ENCODE measurements around the gene VGLL1. TPM values are rescaled to one million over a fixed set of nuclear protein-coding genes. Genes with fewer than 3 reads are reported as not detected.
A peak's percentile ranks its signal among the peaks of the same experiment; 100 is the strongest.

VGLL1 gene
- polyA plus RNA-seq, 4 donors, result 6.5 to 16.0 (median 8.3) TPM

DNA sequence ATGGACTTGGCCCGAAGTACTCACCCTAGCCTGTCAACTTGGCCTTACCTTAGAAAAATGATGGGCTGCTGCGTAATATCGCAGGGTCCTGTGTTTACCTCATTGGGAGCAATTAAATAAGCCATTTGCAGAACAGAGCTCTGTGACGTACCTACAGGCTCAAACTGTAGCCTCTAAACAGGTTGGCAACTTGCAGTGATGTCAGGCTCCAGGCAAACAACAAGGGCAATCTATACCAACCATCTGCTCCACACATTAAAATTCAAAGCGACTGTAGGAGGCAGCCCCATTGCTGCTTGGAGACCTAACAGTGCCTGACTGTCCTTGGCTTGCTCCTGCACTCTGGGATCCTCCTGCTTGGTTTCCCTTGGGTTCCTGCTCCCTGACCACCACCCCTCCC is 17.2 kb downstream of the VGLL1 start:
- DNase-seq (ENCODE audit: low read depth in 4 of 4, low spot score in 3 of 4), result no peak

DNA sequence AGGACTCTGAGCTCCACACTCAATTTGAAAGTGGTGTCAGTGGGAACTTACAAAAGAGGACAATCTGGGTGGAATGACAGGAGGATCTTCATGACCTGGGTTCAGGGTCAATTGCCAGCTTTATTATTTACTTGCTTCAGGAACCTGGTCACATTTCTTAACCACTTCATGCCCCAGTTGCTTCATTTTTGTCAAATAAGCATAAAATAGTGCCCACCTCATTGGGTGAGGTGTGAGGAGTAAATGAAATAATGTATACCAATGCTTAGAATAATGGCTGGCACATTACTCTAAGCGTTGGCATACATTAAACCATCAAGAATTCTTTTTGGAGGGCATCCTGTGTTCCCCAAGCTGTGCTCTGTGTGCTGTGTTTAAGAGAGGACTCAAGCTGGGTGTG is 19.4 kb downstream of the VGLL1 start:
- no peak for DNase-seq (ENCODE audit: low read depth in 4 of 4, low spot score in 3 of 4)

DNA sequence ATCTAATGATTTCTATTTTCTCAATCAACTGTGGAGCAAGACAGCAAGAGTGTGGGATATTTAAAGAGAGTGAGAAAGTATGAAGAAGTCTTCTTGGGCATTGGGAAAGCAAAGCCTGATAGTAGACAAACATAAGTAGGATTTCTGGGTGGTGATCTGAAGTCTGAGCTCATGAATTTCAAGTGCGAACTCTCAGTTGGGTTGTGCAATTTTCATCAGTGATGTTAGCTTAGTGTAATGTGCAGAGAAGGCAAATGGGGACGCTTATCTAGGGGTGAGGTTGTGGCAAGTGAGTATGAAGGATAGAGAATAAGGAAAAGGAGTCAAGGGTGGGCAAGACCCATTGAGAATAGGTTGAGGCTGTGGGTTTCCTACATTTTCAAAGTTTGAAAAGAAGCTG is 23.7 kb downstream of the VGLL1 start:
- no peak for DNase-seq (ENCODE audit: low read depth in 4 of 4, low spot score in 3 of 4)

DNA sequence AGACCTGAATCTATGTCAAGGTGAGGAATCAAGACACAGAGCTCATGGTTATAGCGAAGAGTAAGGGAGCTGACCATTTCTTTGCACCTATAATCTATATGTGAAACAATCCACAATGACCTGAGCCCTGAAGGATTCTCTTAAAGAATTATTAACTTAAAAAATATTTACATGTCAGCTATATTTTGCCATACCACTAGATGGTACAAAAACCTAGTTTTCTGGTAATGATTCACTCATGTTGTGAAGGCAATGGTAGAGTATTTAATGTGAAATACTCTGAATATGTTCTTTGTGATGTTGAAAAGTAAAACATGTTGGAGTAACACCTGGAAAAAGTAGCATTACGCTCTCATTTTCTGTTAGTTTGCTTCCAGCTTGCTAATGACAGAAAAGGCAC is 40.0 kb downstream of the VGLL1 start:
- no peak for DNase-seq (ENCODE audit: low read depth in 4 of 4, low spot score in 3 of 4)

DNA sequence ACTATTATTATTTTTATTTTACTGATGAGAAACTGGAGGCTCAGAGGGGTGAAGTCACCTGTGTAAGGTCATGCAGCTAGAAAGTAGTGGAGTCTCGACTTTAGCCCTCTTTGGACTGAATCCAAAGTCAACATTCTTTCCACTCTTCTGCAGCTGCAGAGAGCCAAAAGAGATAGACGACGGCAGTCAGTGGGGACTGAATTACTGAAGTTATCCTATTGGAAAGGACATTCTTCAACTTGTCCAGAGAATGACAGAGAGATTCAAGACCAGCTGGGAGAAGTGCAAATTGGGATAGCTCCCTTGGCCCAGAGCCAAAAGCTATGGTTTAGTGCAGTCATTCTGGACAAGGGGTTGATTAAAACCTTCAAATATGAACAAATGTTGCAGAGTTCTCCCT is 42.5 kb downstream of the VGLL1 start:
- no peak for DNase-seq (ENCODE audit: low read depth in 4 of 4, low spot score in 3 of 4)

DNA sequence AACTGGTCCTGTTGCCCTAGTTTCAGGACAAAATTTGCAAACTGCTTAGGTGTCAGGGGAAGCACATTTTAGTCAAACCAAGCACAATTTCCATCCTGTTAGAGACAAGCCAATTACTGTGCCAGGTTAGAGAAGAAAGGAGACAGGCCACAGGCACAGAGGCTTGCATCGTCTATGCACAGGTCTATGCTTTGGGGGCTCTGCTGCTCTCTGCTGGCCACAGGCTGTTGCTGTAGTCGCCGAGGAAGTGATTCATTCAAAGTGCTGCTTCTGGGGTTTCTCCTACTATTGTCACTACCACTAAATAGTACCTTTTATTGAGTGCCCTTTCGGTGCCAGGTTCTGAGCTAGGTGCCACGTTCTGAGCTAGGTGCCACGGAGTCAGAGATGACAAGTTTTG is 45.5 kb downstream of the VGLL1 start:
- DNase-seq (ENCODE audit: low read depth in 4 of 4, low spot score in 3 of 4), result peak in 1 of 4 donors; percentile 5

DNA sequence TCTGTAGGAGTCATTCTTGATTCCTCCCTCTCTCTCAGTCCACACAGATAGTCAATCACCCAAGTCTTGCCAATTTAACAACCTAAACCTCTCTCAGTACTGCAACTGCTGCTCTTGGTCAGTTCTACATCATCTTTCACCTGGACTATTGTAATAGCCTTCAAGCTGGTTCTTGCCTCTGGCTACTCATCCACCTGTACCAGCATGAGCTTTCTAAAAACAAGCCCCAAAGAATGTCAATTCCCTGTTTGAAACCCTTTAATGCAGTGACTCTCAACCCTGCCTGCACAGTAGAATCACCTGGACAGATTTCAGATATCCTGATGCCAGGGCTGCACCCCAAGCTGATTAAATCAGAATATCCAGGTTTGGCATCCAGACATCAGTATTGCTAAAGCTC is 48.3 kb downstream of the VGLL1 start:
- DNase-seq (ENCODE audit: low read depth in 4 of 4, low spot score in 3 of 4), result no peak

DNA sequence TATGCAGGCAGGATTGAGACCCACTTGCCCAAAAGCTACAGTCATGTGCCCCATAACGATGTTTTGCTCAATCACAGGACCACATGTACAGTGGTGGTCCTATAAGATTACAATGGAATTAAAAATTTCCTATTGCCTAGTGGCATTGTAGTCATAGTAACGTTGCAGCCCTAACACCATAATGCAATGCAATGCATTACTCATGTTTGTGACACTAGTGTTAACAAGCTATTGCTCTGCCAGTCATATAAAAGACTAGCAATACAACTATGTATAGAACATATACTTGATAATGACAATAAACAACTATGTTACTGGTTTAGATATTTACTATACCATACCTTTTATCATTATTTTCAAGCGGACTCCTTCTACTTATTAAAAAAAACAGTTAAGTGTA is 50.6 kb downstream of the VGLL1 start:
- no peak for DNase-seq (ENCODE audit: low read depth in 4 of 4, low spot score in 3 of 4)

DNA sequence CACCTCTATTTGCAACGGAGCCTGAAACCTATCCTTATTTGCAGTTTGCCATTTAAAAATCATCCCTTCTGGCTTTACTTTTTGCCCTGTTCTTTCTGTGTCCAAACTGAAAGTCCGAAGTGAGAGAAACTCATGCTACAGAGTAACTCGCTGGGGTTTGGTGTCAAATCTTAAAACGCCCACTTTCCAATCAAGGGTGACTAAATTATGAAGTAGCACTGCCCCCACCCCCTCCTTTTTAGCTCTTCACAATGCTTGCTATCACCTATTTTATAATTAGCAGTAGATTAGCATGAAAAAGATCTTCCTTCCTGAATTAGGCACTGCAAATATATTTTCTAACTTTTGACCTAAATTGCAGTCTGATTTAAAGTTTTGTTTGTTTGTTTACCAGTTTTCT is 52.5 kb downstream of the VGLL1 start:
- no peak for DNase-seq (ENCODE audit: low read depth in 4 of 4, low spot score in 3 of 4)

DNA sequence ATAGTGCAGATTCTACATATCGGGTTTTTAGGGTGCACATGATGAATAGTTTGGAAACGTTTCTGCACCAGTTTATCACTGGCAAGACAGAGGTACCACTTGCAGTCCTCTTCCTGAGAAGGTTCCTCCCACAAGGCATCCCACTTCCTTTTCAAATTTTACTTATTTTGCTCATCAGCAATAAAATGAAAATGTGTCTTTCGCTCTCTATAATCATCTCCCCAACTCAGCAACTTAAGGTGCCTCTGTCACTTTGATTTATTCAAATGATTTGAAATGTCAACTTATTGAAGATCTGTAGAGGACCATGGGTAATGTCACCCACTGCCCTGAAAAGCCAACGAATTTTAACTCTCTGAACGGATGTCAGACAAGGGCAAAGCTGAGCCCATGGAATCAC is 53.2 kb downstream of the VGLL1 start:
- no peak for DNase-seq (ENCODE audit: low read depth in 4 of 4, low spot score in 3 of 4)

DNA sequence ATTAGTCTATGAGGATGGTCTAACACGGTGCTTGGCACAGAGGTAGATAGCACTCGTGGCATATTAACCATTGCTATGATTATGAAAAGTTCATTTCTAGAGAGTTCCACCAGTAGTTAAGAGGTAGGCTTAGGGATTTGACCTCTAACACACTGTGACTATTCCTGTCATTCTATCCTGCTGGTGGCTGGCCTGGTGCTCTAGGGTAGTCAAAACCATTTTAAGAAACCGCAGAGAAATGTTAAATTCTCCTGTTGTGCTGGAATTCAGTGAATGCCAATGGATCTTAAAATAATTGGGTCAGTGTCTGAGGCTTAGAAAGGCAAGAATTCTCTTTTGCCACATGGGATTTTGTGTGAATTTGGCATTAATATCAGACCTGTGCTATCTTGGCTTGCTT is 53.9 kb downstream of the VGLL1 start:
- no peak for DNase-seq (ENCODE audit: low read depth in 4 of 4, low spot score in 3 of 4)

DNA sequence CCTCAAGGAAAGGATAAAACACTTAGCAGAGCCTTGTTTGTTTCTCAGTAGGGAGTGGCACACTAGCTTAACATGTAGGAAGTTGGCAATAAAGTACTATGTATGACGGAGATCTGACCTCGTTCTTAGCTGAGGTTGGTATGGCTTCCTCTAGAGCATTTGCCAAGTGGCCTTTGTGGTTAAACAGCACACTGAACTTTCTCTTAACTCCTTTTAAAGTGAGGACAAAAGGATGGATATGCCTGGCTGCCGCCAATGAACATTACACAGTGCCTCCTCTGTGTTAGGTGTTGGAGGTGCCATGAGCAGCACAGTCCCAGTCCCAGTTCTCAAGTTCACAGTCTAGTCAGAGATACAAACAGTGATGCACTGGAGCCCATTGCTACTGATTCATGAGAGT is 54.4 kb downstream of the VGLL1 start:
- no peak for DNase-seq (ENCODE audit: low read depth in 4 of 4, low spot score in 3 of 4)

DNA sequence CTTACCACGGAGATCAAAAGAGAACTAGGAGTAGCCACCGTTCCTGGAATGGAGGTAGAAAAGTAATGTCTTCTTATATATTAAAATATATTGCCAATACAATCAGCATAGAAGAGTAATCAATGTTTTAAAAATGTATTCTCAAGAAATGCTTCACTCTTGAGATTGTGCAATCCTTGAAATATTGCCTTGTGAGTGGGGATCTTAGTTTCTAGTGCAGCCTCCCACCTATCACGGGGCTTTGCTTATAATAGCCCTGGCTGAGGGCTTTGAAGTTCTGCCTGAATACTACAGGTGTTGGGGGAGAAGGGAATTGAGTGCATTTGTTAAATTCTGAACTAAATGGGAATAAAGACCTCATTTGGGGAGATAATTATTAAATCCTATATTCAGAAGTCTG is 55.5 kb downstream of the VGLL1 start:
- no peak for DNase-seq (ENCODE audit: low read depth in 4 of 4, low spot score in 3 of 4)

DNA sequence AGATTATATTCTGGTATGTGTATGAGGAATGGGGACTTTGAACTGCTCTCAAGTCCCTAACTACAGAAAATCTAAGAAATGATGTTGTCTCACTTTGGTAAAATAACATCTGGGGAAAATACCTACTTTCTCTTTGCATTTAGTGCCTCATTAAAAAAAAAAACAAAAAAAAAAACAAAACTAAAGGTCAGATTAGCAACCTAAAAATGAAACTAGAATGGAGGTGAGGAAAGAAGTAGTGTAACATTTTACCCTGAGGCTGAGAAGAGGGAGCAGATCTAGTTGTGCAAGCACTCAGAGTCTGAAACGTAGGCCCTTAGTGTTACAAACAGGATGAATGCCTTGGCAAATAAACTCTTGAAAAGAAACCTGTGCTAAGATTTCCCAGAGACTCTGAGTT is 56.0 kb downstream of the VGLL1 start:
- DNase-seq (ENCODE audit: low read depth in 4 of 4, low spot score in 3 of 4), result no peak

DNA sequence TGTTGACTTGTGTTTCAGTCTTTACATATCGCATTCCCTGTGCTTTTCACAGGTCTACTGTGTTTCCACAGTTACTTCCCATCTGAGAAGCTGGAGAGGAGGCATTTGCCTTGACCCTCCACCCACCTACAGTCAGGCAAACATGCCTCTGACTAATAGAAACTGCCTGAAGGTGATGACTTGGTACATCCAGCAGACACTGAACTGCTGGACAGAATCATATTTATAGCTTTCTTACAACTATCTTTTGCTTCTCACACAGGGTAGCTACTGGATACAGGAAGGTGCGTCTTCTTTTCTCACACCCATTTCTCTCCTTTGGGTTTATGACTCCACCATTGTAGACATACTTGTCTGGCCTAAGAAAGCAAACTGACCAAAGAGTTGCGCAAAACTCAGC is 58.0 kb downstream of the VGLL1 start:
- no peak for DNase-seq (ENCODE audit: low read depth in 4 of 4, low spot score in 3 of 4)

DNA sequence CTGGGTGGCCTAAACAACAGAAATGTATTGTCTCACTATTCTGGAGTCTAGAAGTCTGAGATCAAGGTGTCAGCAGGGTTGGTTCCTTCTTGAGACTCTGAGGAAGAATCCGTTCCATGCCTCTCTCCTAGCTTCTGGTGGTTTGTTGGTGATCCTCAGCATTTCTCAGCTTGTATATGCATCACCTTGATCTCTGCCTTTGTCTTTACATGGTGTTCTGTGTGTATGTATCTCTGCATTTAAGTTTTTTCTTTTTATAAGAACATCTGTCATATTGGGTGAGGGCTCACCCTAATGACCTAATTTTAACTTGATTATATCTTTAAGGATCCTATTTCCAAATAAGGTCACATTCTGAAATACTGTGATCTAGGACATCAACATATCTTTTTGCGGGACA is 65.3 kb downstream of the VGLL1 start:
- DNase-seq (ENCODE audit: low read depth in 4 of 4, low spot score in 3 of 4), result no peak

DNA sequence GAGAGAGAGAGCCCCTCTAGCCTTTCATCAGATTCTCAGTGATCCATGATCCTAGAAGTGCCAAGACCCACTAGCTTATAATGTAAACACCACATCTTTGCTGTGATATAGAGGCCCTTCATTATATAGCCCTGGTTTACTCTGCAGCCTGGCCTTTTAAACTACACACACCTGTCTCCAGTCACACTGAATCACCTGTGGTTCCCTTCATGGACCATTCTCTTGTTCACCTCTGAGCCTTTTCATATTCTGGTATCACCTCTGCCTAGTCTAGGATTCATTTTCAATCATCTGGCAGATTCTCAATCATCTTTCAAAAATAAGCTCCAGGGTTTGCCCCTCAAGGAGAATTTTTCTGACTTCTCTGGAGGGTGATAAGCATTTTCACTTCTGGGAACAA is 65.9 kb downstream of the VGLL1 start:
- no peak for DNase-seq (ENCODE audit: low read depth in 4 of 4, low spot score in 3 of 4)

DNA sequence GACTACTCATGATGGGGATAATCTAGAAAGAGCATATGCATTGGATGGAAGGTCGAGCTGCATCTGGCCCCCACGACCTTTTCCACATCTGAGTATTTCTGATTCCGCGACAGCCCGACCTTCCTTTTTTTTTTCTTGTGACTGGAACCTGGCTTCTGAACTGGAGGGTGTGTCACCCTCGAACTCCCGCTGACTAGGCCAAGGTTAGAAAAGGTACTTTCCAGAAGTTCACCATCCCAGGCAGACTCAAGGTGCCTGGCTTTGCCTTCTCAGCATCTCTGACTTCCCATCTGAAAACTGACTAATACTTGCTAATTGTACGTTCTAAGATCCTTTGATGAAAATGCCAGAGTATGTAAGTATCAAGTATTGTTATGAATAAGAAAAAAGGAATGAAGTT is 66.6 kb downstream of the VGLL1 start:
- DNase-seq (ENCODE audit: low read depth in 4 of 4, low spot score in 3 of 4), result no peak

DNA sequence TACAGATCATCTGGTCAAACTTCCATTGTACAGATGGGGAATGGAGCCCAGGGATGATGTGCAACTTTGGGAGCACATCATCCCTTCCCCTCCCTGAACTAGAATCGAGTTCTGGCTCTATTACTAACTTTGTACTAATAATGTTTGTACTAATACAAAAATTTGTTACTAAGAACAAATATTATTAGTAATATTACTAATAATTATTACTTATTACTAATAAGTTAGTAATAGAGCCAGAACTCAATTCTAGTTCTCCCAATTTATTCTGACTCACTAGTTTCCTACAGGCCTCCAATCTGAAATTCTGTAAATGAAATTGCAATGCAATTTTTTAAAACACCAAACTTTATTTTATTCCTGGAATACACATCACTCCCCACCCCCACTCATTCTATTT is 68.0 kb downstream of the VGLL1 start:
- no peak for DNase-seq (ENCODE audit: low read depth in 4 of 4, low spot score in 3 of 4)

Other genes with a start within 250 kb of the VGLL1 start
- not detected for gene ADGRG4, start 231.3 kb upstream of the VGLL1 start, polyA plus RNA-seq (ENCODE audit: insufficient read length in 4 of 4)
- under 1 TPM in 3 of 4 donors, not detected in 1; 0.05 to 0.08 (median 0.07) TPM for gene BRS3, start 44.3 kb upstream of the VGLL1 start, polyA plus RNA-seq (ENCODE audit: insufficient read length in 4 of 4)
- gene HTATSF1, start 34.6 kb upstream of the VGLL1 start, polyA plus RNA-seq (ENCODE audit: insufficient read length in 4 of 4), result 100 to 1,000 TPM; 106 to 131 (median 127) TPM
- gene CD40LG, start 115.9 kb downstream of the VGLL1 start, polyA plus RNA-seq (ENCODE audit: insufficient read length in 4 of 4), result under 1 TPM; 0.08 to 0.20 (median 0.09) TPM
- 10 to 100 TPM; 11.2 to 14.8 (median 13.3) TPM for gene ARHGEF6, start 248.7 kb downstream of the VGLL1 start, polyA plus RNA-seq (ENCODE audit: insufficient read length in 4 of 4)

All from right renal pelvis (tissue), 4 donors.